Smooth muscle cell (in vitro differentiated cells): ENCODE results near the gene P4HTM. TPM values are rescaled to one million over a fixed set of nuclear protein-coding genes. Genes with fewer than 3 reads are reported as not detected.

Experiments
- DNase-seq: peaks from one replicate; lab custom pipeline; 2025; ENCODE audit not compliant: unreplicated experiment; lab: John Stamatoyannopoulos, UW
- H2AFZ ChIP-seq: fragments of 200-600 bp; sonication (generic); 2 replicates; pipeline ENCODE4 v1.6.0; 2016; ENCODE audit warnings: antibody characterized with exemption, low read depth, mild to moderate bottlenecking
- H3F3A ChIP-seq: fragments of 200-600 bp; sonication (generic); 2 replicates; pipeline ENCODE4 v1.6.0; 2017; ENCODE audit warnings: antibody characterized with exemption, low read depth
- H3K27ac ChIP-seq: fragments of 200-600 bp; sonication (generic); 2 replicates; pipeline ENCODE4 v1.5.1; 2016; ENCODE audit warnings: low read depth, mild to moderate bottlenecking
- H3K27me3 ChIP-seq: fragments of 200-600 bp; sonication (generic); 2 replicates; pipeline ENCODE4 v1.6.1; 2016; ENCODE audit warnings: low read depth, mild to moderate bottlenecking
- H3K36me3 ChIP-seq: fragments of 200-600 bp; sonication (generic); 2 replicates; pipeline ENCODE4 v1.5.1; 2016; ENCODE audit warnings: low read depth
- H3K4me1 ChIP-seq: fragments of 200-600 bp; sonication (generic); 2 replicates; pipeline ENCODE4 v1.5.1; 2016; ENCODE audit warnings: low read depth
- H3K4me2 ChIP-seq: fragments of 200-600 bp; sonication (generic); 2 replicates; pipeline ENCODE4 v1.6.0; 2016; ENCODE audit warnings: mild to moderate bottlenecking
- H3K4me3 ChIP-seq: fragments of 200-600 bp; sonication (generic); 2 replicates; pipeline ENCODE4 v1.5.1; 2016; ENCODE audit warnings: mild to moderate bottlenecking
- H3K79me2 ChIP-seq: fragments of 200-600 bp; sonication (generic); 2 replicates; pipeline ENCODE4 v1.6.0; 2016; ENCODE audit warnings: low read depth, mild to moderate bottlenecking
- H3K9ac ChIP-seq: fragments of 200-600 bp; sonication (generic); 2 replicates; pipeline ENCODE4 v1.6.0; 2016; ENCODE audit warnings: low read depth
- H3K9me3 ChIP-seq: fragments of 200-600 bp; sonication (generic); replicated peaks from 2 replicates; pipeline ENCODE4 v1.5.1; 2016; ENCODE audit warnings: low read depth
- H4K20me1 ChIP-seq: fragments of 200-600 bp; sonication (generic); 2 replicates; pipeline ENCODE4 v1.6.0; 2016; ENCODE audit warnings: low read depth
- CTCF ChIP-seq: fragments of 200-600 bp; sonication (generic); IDR thresholded peaks from 2 replicates; pipeline ENCODE4 v1.5.1; 2017; ENCODE audit warnings: borderline replicate concordance, mild to moderate bottlenecking, antibody characterized with exemption; ENCODE audit not compliant: insufficient read depth, poor library complexity, severe bottlenecking
- WGBS: methylation state at CpG from one replicate; pipeline ENCODE4 v1.1.7; 2016; ENCODE audit warnings: low lambda C conversion rate; 5-methylcytosine and 5-hydroxymethylcytosine counted together
- polyA plus RNA-seq: library from polyadenylated mRNA; unstranded; fragments of >200 nt; fragmentation: Nextera tagmentation; extraction: Ambion mirVana; gene quantifications from 2 replicates; pipeline ENCODE4 v1.2.1, GENCODE V29; 2016
- total RNA-seq: library from RNA; depleted of rRNA; stranded (reverse); fragments of >200 nt; gene quantifications from 2 replicates; pipeline ENCODE4 v1.2.3, GENCODE V29; 2014

P4HTM gene
- total and polyA plus RNA-seq, 2 experiments from 2014 or later, result 22.7 to 29.9 TPM

GRCh38 chr3:48982016-48982415 is 8.0 kb upstream of the P4HTM start:
- Histone ChIP-seq H3K4me2 (no peak overlapping the region), H3K79me2 (no peaks in the 10 kb centered on the region), H4K20me1 (no peaks in the 10 kb centered on the region), H2AFZ (no peak overlapping the region), H3K36me3 (no peaks in the 10 kb centered on the region), H3K27me3 (no peaks in the 10 kb centered on the region), H3K4me1 (no peaks in the 10 kb centered on the region), H3K27ac (no peak overlapping the region), H3K9ac (no peak overlapping the region), H3K9me3 (no peaks in the 10 kb centered on the region), H3K4me3 (no peak overlapping the region), H3F3A (no peaks in the 10 kb centered on the region)
- no peak for TF ChIP-seq CTCF
- DNase-seq, result no peak

GRCh38 chr3:48982686-48983085 is 7.4 kb upstream of the P4HTM start:
- Histone ChIP-seq H3K4me1 (no peaks in the 10 kb centered on the region), H3K9ac (no peak overlapping the region), H3K4me2 (no peak overlapping the region), H3K36me3 (no peaks in the 10 kb centered on the region), H3K9me3 (no peaks in the 10 kb centered on the region), H3K4me3 (no peak overlapping the region), H4K20me1 (no peaks in the 10 kb centered on the region), H3F3A (no peaks in the 10 kb centered on the region), H3K27ac (no peak overlapping the region), H2AFZ (no peak overlapping the region), H3K27me3 (no peaks in the 10 kb centered on the region), H3K79me2 (no peaks in the 10 kb centered on the region)
- DNase-seq, result no peak
- 99% methylated on average over 5 of the region's 5 CpGs for WGBS
- TF ChIP-seq CTCF, result no peak

GRCh38 chr3:48983096-48983495 is 6.9 kb upstream of the P4HTM start:
- DNase-seq, result no peak

More at GRCh38 chr3:48983096-48983495, 6.9 kb upstream of the P4HTM start:
- Histone ChIP-seq H2AFZ (no peak overlapping the region), H3K27me3 (no peaks in the 10 kb centered on the region), H3K4me2 (no peak overlapping the region), H3K4me3 (no peak overlapping the region), H3K79me2 (no peaks in the 10 kb centered on the region), H4K20me1 (no peaks in the 10 kb centered on the region), H3K27ac (no peak overlapping the region), H3K9ac (no peak overlapping the region), H3K4me1 (no peaks in the 10 kb centered on the region), H3K9me3 (no peaks in the 10 kb centered on the region), H3F3A (no peaks in the 10 kb centered on the region), H3K36me3 (no peaks in the 10 kb centered on the region)
- TF ChIP-seq CTCF, result no peak
- 96% methylated on average over 4 of the region's 4 CpGs for WGBS
